ENCODE measurements around the gene GALNS. TPM values are rescaled to one million over a fixed set of nuclear protein-coding genes. Genes with fewer than 3 reads are reported as not detected.

Gene GALNS
- polyA plus RNA-seq, 1 donor from 2014 or later = 19.4 TPM

GRCh38 chr16:88855736-88856121, 1.0 kb downstream of the GALNS start:
- no peaks in the 10 kb centered on the region for H3K9me2 ChIP-seq (ENCODE audit: insufficient read depth, low read length)
- H4K20me1 ChIP-seq (ENCODE audit: insufficient read depth) = no peaks in the 10 kb centered on the region
- H3K9ac ChIP-seq (ENCODE audit: low read length) = peak overlapping the region; percentile 56
- H3K9me3 ChIP-seq (ENCODE audit: low read length) = no peaks in the 10 kb centered on the region
- peak overlapping the region; percentile 82 for H3K4me3 ChIP-seq (ENCODE audit: low read length)
- TF ChIP-seq, protein P1, sequence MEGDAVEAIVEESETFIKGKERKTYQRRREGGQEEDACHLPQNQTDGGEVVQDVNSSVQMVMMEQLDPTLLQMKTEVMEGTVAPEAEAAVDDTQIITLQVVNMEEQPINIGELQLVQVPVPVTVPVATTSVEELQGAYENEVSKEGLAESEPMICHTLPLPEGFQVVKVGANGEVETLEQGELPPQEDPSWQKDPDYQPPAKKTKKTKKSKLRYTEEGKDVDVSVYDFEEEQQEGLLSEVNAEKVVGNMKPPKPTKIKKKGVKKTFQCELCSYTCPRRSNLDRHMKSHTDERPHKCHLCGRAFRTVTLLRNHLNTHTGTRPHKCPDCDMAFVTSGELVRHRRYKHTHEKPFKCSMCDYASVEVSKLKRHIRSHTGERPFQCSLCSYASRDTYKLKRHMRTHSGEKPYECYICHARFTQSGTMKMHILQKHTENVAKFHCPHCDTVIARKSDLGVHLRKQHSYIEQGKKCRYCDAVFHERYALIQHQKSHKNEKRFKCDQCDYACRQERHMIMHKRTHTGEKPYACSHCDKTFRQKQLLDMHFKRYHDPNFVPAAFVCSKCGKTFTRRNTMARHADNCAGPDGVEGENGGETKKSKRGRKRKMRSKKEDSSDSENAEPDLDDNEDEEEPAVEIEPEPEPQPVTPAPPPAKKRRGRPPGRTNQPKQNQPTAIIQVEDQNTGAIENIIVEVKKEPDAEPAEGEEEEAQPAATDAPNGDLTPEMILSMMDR (IDR thresholded peaks at IDR 0.05; ENCODE audit: poor library complexity, severe bottlenecking) = no peak
- no peaks in the 10 kb centered on the region for H3K27me3 ChIP-seq (ENCODE audit: insufficient read depth, low read depth, low read length)
- no peak overlapping the region for H2AFZ ChIP-seq (ENCODE audit: low read depth, low read length)
- no peaks in the 10 kb centered on the region for H3K79me2 ChIP-seq (replicated peaks; ENCODE audit: insufficient read depth, low read length)
- peak overlapping the region; percentile 42 for H3K4me2 ChIP-seq (ENCODE audit: low read length)
- H3K27ac ChIP-seq (ENCODE audit: low read length) = no peak overlapping the region
- no peaks in the 10 kb centered on the region for H3K36me3 ChIP-seq (ENCODE audit: insufficient read depth, low read length)
- no peaks in the 10 kb centered on the region for H3F3A ChIP-seq (ENCODE audit: insufficient read depth, low read length, poor library complexity, severe bottlenecking)

DNA sequence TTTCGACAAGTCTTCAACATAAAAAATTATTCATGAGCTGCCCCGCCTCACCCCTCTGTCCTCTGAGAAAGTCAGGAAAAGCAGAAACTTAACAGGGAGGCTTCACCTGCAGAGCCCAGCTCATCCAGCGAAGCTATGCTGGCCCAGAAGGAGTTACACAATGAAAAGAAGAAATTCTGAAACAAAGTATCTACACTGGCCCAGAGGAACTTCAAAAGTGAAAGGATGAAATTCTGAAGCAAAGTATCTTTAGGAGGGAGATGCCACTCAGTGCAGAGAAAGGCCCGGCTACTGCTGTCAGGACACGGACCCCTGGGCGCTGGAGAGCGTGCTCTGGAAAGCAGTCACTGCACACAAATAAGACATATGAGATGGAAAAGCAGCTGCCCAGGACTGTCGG, 1.6 kb downstream of the GALNS start:
- Histone ChIP-seq H3K9me3 (ENCODE audit: low read length) (no peaks in the 10 kb centered on the region), H3K9me2 (ENCODE audit: insufficient read depth, low read length) (no peaks in the 10 kb centered on the region), H3K27ac (ENCODE audit: low read length) (no peak overlapping the region), H4K20me1 (ENCODE audit: insufficient read depth) (no peaks in the 10 kb centered on the region), H3F3A (ENCODE audit: insufficient read depth, low read length, poor library complexity, severe bottlenecking) (no peaks in the 10 kb centered on the region), H3K4me3 (ENCODE audit: low read length) (no peak overlapping the region), H3K4me2 (ENCODE audit: low read length) (no peak overlapping the region), H3K79me2 (replicated peaks; ENCODE audit: insufficient read depth, low read length) (no peaks in the 10 kb centered on the region), H2AFZ (ENCODE audit: low read depth, low read length) (no peak overlapping the region), H3K36me3 (ENCODE audit: insufficient read depth, low read length) (no peaks in the 10 kb centered on the region), H3K9ac (ENCODE audit: low read length) (no peak overlapping the region), H3K27me3 (ENCODE audit: insufficient read depth, low read depth, low read length) (no peaks in the 10 kb centered on the region)
- TF ChIP-seq POLR2AphosphoS5 (IDR thresholded peaks at IDR 0.05) (no peak), REST (IDR thresholded peaks at IDR 0.05; ENCODE audit: borderline replicate concordance) (no peak), EZH2 (IDR thresholded peaks at IDR 0.05; ENCODE audit: borderline replicate concordance, insufficient read depth, low read length, poor library complexity, severe bottlenecking) (no peak), MXI1 (conservative IDR thresholded peaks at IDR 0.05; ENCODE audit: poor library complexity, severe bottlenecking) (no peak)
- TF ChIP-seq, protein P1 (IDR thresholded peaks at IDR 0.05; ENCODE audit: poor library complexity, severe bottlenecking) = no peak
